GM03348 (cell line): Measurements from ENCODE around the gene CEP112.
"Not testable (repeated sequence)": the region's sequence is repeated elsewhere in the genome, so short reads cannot be mapped to it uniquely, and the experiment has no call there.

ENCODE experiments used
- DNase-seq: peaks from one replicate; pipeline ENCODE4 v3.0.0; 2012; ENCODE audit warnings: low spot score

The CEP112 gene

DNA sequence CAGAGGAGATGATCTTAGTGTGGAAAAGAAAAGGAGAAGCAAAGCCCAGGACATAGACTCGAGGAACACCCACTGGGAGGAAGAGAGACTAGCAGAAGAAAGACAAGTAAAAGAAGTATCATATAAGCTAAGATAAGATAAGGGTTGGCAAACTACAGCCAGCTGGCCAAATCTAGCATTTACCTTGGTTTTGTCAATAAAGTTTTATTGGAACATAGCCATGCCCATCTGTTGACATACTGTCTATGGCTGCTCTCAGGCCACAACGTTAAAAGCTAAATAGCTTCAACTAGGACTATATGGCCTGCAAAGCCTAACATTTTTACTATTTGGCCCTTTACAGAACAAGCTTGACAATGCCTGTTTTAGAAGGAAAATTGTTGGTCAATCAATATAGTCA lies 464.1 kb downstream of the CEP112 start:
- DNase-seq = no peak

DNA sequence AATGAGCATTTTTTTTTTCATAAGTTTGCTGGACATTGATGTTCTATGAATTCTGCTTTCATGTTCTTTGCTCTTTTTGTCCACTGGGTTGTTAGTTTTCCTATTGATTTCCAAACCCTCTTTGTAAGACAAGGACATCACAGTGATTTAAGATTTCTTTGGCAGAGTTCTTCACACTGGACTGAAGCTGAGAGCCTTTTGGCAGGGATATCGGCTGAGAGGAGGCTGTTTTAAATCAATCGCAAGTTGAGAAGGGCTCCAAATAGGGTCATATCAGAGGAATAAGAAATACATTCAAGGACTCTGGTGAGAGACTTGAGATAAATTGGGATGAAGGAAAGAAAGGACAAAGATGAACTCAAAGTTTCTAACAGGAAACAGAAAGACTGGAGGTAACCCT lies 464.7 kb downstream of the CEP112 start:
- no peak for DNase-seq

DNA sequence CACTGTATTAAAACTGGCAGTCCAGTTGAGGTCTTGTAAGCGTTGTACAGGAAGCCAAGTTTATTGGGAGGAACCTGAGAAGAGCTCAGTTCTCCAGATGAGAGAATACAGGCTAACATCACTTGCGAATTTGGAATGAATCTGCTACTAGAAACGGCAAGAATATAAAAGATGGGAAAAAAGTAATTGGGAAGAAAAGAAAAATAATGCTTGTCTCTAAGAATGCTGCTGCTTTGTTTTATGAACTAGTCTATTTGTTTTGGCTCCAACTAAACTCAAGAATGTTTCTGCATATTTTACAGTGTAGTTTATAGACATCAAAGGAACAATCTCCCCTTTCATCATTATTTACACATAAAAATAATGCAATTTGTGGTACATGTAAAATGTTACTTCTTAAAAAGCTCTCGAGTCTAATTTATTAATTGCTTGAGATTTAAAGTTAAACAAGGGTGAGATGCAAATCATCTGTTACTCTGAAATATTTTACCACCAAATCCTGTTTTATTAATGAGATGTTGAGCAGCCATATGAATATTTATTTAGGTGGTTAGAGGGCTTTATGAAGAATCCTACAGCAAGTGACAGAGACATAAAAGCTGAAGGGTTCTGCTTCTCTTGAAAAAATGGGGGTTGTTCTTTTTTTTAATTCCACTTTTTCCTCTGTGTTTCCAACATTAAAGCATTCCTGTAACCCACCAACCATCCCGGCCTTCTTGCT lies 468.3 kb downstream of the CEP112 start:
- peak; percentile 36 for DNase-seq

DNA sequence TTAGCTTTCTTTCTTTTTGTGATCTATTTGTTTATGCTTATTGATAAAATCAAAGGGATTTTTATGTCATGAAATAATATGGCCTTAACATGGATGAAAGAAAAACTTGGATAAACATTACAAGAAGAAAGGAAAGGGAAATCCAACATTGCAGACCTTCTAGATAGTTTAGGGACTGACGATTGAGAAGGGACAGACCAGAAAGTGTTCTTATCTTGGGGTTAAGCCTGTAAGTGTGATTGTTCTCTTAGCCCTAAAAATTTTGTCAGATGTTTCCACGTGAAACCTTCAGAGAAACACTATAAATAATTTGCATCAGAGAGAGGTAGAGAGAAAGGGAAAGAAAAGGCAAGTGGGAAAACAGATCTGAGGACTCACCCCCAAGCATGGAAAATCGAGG lies 473.3 kb downstream of the CEP112 start:
- no peak for DNase-seq

DNA sequence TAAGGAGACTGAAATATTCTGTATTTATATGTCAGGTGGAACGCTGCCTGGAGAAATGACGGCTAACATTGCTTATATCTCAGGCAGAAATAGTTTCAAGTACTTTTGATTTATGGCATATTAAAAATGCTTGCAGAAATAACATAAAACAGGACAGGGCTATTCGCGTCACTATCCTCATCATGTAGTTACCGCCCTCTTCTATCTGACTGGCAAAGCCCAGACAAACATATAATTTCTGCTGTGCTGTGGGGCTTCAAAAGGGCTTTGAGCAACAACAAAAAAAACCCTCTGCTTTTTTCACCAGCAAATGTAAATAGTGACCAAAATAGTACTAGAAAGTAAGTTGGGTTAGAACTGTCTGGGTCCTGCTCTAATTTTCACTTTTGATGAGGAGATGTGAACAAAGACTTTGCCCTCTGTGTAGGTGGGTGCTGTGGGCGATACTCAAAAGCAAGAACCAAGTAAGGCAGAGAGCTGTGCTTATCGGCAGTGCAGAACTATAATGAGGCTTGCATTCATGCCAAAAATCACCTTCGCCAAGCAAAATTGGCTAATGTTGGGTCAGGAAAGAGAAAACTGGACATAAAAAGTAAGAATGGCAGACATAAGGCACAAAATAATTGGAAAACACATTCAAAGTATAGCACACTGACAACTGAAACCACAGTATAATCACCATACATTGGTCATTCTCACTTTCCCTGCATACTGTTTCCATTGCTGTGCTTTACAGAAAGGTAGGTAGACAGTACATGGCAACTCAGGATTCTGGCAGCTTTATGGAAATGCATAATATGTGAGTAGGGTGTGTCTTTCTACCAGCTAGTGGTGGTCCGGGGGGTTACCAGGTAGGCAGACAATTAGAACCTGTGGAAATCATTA lies 479.3 kb downstream of the CEP112 start:
- DNase-seq = no peak

DNA sequence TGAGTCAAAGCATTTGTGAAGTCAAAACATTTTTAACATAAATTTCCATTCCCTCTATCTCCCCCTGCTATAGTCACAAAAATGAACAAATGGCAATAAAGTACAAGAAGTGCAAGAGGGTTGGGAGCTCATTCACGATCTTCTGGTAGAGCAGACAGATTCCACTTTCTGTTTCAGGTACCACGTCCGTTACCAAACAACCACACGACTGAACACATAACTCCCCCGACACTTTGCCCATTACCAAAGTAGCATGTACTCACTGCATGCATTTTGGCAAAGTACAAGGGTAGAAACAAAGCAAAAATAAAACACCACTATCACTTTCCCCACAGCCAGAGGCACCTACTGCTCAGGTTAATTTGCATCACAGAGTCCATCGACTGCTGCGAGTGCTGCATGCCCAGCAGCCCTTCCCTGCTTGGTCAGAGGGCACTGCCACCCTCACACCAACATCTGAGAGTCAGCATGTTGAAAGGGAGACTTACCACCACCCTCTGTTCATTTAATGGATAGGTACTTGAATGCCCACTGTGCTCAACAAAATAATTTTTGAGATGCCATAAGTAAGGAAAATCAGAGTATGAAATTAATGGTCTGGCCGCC lies 480.2 kb downstream of the CEP112 start:
- no peak for DNase-seq

DNA sequence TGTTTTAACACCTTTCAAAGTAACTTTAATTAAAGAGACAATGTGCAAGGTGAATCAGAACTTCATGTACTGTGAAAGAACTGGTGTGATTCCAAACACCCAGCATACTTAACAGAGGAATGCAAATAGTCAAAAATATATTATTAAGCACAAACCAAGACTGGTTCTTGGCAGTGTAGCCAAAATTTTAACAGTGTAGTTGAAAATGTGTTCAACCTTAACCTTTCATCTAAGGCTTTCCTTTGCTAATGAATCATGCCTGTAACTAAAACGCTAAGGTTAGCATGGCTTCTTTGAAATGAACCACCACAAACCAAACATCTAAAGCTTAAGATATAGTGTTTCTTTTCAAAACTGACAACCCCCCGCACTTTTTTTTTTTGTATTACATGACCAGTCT lies 484.2 kb downstream of the CEP112 start:
- no peak for DNase-seq

DNA sequence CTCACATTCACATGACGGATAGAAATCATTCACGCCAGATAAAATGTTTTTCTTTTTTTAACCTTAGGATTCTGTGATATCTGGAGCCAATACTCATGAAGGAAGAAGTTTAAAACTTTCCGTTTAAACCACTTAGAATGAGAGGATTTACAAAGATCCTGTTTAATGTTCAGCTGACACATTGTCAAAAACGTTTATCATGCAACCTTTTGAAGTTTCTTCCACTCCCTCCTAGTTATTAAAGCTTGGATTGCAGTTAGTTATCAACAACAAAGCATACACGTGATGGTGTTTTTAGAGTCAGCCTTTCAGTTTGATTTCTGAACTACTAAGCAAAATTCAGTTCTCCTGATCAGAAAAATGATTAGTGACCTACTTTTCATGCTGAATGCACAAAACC lies 487.2 kb downstream of the CEP112 start:
- DNase-seq = no peak

DNA sequence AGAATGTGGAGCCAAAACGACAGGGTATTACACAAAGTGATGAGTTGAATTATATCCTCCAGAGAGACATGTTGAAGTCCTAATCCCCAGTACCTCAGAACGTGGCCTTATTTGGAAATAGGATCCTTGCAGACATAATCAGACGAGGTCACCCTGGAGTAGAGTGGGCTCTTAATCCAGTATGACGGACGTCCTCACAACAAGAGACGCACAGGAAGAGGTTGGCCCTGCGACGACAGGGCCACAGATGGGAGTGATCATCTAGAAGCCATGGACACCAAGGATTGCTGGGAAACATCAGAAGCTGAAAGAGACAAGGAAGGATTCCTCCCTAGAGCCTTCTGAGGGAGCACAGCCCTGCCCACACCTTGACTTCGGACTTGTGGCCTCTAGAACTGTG lies 488.0 kb downstream of the CEP112 start:
- DNase-seq = no peak

DNA sequence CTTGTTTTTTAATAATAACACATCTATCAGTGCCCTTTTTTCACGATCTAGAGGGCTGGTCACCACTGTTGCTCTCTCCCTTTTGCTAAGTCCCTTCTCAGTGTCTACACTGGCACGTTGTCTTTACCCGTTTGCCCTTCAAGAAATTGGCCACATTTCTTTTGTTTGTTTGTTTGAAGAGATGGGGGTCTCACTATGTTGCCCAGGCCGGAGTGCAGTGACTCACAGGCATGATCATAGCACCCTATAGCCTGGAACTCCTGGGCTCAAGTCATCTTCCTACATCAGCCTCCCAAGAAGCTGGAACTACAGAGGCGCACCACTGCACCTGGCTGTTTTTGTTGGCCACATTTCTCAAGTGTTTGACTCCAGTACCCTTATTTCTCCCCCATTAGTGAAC lies 492.5 kb downstream of the CEP112 start:
- DNase-seq = no peak

DNA sequence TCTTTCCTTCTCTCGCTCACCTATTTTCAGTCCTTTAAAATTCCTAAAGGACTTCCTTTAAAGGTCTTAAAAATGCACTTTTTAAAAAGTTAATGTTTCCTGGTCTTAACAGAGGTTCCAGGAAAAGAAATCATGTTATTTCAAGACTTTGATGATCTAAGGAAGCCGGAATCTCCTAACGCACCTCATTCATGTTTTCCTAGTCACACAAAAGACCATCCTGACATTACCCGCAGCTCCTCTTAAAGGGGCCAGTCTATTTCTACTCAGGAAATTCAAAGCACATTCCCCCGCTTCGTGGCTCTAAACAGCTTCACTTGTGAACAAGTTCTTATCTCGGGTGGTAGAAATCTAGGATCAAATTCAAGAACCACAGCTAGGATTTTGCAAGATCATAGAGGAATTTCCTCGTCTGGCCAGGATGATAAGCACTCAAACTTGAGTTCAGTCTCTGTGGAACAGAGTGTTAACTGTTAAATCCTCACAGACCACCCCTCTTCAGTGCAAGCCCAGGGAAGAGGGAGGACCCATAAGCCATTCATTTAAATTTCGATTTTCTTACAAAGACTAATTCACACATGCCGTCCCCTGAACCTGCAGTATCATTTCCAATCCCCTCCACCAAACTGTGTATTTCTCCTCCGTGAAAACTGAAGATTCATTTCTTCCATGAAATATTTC lies 493.4 kb downstream of the CEP112 start:
- peak; percentile 15 for DNase-seq

DNA sequence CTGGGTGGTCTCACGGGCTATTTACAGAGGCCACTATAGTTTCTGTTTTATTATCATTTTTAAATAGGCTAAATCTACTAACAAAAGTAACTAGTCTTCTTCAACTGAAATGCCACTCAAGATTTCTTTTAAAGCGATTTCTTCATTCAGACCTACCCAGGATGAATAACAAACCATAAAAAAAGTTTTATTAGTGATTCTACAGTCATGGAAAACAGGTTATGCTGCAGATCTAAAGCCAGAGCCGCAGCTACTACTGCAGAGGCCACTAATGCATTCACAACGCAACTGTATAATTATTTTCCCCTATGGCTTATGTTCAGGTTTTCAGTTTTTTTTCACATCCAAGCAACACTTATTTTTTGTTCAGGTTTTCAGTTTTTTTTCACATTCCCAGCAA lies 494.3 kb downstream of the CEP112 start:
- DNase-seq = no peak

DNA sequence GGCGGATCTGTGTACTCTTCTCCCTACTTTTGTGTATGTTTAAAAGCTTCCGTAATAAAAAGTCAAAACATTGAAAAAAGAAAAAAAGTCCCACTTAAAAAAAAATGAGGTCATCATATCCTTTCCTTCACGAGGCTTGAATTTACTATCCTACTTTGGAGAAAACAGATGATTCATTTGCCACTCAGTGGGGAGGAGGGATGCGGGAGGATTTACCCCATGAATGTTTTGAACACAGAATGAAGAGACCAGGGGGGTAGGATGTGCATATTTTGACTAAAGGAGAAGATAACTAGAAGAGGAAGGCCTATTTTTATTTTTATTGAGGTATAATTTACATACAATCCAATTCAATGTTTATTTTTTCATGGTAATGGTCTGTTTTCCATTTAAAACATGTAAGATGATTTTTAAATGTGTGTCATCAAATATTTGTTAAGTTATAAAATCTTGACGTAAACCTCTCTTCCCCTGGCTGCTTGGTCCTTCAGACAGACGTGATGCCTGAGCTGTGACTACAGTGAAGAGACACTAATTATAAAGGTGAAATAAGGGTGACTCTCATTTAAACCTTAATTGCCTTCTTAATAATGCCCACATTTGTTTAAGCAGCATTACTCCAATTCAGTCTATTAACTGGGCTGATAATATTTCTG lies 495.1 kb downstream of the CEP112 start:
- DNase-seq = peak; percentile 63

DNA sequence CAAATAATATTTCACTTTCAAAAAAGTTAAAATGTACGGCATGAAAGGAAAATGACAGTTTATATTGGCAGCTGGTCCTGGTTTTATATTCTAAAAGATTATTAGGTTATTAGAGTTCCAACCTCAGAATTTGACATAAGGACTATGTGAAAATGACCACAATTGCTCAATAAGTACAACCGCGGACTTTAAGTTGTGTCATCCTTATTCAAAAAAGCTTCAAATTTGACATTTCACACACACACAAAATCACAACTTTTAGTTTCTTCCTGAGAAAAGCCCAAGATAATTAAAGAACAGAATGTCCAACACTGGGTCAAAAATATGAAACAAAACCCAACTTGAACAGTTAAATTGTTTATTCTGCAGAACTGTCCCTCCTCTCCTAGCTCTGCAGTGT lies 497.3 kb downstream of the CEP112 start:
- no peak for DNase-seq

DNA sequence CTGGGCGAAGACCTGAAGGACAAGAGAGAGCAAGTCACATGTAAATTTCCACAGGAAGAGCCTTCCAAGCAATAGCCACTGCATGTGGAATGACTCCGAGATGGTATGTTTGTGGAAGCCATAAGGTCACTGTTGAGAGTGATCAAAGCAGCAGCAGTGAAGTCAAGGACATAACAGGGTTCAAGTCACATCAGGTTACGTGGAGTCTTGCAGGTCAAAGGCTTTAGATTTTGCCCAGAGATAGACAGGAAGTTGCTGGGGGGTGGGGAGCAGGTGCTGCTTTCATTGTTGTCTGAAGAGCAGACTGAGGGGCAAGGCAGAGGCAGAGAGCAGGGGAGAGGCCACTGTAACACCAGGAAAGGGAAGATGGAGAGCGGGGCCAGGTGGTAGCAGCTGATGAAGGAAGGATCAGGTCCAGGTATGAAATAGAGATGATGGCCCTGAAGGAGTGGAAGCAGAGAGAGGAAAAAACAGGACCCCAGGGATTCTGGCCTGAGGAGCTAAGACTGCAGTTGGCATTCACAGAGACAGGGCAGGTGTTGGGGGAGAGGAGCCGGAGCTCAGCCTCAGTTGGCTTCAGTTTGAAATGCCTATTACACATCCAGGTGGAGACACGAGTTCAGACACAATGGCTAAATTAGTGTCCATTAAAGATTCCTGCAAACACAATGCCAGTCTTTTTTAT lies 501.2 kb downstream of the CEP112 start:
- DNase-seq = no peak

DNA sequence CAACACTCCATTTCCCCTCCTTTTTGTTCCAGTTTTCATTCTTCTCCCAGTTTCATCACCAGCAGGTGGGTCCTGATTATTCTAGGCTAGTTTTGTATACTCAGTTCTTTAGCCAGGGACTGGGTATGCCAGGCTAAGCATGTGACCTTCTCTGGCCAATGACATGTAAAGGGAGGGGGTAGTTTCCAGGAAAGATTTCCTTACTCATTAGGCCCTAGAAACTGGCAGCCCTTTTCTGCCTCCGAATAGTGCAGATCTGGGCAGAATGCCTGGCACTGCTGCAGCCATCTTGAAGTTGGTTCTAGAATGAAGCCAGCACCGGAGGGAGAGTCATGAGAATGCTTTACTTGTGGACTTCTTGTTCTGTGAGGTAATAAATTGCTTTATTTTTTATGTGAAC lies 503.6 kb downstream of the CEP112 start:
- no peak for DNase-seq

DNA sequence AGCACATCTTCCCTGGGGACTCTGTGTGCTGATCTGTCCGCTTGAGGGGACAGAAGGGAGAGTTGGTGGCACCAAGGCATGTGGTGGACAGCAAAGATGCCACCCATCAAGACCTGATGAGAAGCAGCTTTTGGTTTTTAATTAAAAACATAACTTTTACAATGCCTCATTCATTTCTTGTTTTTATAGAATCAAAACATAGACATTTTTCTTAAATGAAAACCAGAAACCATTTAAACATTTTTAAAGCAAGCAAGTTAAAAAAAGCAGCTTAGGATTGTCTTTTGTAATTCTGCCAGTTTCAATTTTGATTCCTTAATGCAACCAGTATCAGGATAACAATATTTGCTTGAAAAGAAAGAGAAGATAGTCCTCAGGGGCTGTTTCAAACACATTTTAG lies 506.8 kb downstream of the CEP112 start:
- DNase-seq = no peak

DNA sequence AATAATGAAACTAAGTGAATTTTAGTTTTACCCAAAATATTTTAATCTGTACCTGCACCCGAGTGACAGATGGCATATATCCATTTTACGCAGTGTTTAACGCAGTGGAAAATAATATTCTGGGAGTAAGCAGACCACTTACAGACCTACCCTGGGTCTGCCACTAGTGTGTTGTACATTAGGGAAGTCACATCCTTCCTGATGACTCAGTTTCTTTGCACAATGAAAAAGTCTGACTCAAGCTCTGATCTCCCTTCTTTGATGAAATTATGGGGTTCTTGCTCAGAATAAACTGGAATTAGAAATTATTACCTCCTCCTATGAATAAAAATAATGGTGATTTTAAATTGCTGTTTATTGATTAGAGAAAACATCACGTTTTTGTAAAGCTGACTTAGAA lies 507.3 kb downstream of the CEP112 start:
- no peak for DNase-seq

DNA sequence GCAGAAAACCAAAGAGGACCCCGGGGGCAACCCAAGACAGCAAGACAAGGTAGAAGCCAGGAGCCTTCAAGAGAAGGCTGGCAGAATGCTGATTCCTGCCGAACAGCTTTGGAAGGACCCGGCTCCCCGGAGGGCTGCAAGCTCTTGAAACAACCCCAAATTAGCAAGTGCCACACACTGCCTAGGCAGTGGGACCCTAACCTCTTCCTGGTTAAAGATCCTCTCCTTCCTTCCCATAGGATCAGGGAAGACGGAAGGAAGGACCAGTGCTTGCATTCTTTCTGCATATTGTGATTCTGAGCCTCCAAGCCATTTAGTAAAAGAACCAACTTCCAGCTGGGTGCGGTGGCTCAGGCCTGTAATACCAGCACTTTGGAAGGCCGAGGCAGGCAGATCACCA lies 508.5 kb downstream of the CEP112 start:
- no peak for DNase-seq

DNA sequence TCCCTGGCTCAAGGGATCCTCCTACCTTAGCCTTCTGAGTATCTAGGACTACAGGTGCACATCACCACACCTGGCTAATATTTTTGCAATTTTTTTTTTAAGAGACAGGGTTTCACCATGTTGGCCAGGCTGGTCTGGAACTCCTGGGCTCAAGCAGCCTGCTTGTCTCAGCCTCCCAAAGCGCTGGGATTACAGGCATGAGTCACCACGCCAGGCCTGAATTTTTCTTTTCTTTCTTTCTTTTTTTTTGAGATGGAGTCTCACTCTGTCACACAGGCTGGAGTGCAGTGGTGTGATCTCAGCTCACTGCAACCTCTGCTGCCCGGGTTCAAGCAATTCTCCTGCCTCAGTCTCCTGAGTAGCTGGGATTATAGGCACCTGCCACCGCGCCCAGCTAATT lies 510.2 kb downstream of the CEP112 start:
- not testable (repeated sequence) for DNase-seq

DNA sequence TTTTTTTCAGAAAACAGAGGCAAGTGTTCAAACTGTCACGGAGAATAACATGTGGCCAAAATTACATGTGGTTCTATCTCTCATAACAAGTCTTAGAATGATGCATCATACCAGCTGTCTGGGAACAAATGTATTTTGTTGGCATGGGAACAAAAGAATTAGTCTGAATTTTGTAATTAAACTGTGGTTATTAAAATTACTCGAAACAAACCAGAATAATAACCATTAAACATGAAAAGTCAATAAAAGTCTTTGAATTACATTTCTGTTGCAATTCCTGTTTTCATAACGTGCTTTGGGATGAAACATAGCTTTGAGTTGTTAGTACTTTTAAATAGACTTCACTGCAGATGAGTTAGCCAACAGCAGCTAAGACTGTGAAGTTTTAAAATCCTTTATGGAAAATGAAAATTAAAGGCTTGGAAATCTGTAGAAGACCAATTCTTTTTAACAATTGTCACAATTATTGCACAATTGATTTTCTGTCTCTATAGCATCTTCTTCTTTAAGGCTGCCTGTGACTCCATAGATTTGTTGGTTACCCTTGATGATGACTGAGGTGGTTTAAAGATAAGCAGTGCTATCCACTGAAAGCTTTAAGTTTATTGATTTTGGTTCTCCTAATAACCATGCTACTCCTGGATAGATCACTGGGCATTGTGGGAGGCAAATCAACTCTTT lies 512.6 kb downstream of the CEP112 start:
- DNase-seq = no peak
